GM18868 (cell line): ENCODE data around the gene LAMC3.

Experiments used
- ATAC-seq: cut with Tn5 transposase; IDR thresholded peaks from one replicate; pipeline ENCODE4 v1.9.1; 2021; ENCODE audit warnings: mild to moderate bottlenecking, moderate library complexity; ENCODE audit not compliant: unreplicated experiment

Gene LAMC3

DNA sequence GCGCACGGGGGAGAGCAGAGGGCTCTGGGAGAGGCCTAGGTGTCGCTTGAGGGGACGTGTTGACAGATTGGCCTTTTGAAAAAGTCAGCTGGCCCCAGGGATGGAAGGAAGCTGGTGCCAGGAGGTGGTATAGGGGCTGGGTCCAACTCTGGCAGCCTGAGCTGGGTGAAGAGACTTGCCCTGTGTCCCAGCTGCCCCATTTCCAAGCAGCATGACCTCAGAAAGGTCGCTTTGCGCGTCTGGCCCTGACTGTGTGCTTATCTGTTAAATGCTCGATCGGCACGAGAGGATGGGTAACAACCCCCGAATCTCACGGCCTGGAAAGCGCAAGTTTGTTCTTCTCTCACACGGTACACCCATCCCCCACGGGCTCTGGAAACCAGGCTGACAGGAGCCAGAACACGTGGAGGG is 31.2 kb upstream of the LAMC3 start:
- ATAC-seq, result no peak

DNA sequence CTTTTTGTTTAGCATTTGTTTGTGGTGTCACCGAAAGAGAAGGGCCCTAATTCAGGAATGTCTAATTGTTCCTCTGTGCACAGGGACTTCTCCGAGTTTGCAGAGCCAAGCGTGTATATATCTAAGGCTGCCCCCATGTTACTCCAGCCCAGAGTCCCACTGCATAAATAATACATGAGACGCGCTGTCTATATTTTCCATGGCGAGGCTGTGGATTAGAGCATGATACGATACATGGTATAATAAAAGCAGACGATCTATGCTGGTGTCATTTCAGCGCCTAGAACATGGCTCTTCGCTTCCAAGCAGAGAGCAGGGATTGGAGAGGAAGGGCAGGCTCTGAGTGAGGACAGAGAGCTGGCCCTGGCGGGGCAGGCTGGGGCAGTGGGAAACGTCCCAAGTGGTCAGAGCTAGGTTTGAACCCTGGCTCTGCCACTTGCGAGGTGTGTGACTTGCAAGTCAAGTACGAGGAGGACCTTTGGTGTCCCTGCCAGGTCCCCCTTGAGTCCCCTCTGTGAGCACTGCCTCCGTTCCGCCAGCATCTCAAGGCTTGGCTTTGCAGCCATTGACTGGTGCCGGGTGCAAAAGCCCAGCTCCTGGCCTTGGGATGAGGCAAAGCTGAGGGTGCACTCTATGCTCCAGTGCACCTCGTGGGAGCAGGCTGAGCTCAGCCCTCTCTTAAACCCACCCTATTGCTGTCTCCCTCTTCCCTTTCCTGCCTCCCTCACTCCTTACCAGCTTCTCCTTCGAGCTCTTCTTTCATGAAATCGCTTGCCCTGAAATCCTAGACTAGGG is 29.2 kb upstream of the LAMC3 start:
- no peak for ATAC-seq

- no peak for ATAC-seq
Observed at GRCh38 chr9:130980526-130980925, 28.4 kb upstream of the LAMC3 start.

GRCh38 chr9:130981002-130981755 is 27.8 kb upstream of the LAMC3 start:
- ATAC-seq, result no peak

GRCh38 chr9:130981756-130982137 is 27.2 kb upstream of the LAMC3 start:
- no peak for ATAC-seq

GRCh38 chr9:130982636-130983358 is 26.2 kb upstream of the LAMC3 start:
- ATAC-seq, result no peak

DNA sequence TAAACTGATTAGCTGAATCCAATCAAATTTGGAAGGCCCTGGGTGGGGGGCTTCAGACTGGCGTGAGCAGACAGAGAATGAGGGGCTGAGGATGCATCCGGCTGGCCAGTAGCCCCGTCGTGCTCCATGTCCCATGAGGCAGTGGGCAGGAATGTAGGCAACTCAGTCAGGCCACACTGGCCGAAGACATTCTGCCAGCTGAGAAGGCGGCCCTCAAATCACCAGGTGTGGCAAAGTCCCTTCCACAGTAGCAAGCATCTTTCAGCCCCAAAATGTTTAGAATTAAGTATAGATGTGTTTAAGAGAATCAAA is 25.7 kb upstream of the LAMC3 start:
- ATAC-seq, result no peak

- no peak for ATAC-seq
Observed at GRCh38 chr9:130983970-130984369, 25.0 kb upstream of the LAMC3 start.

GRCh38 chr9:130984521-130984920 is 24.5 kb upstream of the LAMC3 start:
- no peak for ATAC-seq

- ATAC-seq, result no peak
Observed at GRCh38 chr9:130985029-130985428, 23.9 kb upstream of the LAMC3 start.

- no peak for ATAC-seq
Observed at GRCh38 chr9:130985606-130986162, 23.3 kb upstream of the LAMC3 start.

GRCh38 chr9:130986356-130986965 is 22.5 kb upstream of the LAMC3 start:
- ATAC-seq, result no peak

DNA sequence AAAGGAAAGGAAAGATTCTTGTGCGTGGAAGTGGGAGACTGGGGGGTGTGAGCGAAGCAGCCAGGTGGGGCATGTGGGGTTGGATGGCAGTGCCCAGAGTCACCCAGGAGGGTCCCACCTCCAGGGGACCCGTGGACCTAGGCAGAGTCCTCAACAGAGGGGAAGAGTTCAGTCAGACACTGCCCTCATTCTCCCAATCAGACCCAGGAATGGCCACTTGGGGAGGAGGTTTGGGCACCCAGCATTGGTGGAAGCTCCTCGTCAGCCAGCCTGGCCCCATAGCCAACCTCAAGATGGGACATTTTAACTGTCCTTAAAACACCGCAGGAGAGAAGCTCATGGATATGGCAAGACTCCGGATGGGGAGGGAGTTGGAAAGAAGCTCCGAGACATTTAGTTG is 21.9 kb upstream of the LAMC3 start:
- ATAC-seq, result no peak

GRCh38 chr9:130987738-130988399 is 21.1 kb upstream of the LAMC3 start:
- ATAC-seq, result no peak

DNA sequence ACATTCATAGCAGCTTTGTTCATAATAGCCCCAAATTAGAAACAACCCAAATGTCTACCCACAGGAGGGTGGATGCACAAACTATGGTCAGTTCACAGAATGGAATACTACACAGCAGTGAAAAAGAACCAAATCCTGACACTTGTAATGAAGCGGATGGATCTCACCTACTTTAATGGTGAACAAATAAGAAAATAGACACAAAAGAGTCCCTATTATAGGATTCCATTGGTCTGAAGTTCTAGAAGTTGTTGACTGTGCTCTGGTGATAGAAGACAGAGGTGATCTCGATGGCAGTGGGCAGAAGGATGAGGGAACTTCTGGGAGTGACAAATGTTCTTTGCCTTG is 20.6 kb upstream of the LAMC3 start:
- no peak for ATAC-seq

DNA sequence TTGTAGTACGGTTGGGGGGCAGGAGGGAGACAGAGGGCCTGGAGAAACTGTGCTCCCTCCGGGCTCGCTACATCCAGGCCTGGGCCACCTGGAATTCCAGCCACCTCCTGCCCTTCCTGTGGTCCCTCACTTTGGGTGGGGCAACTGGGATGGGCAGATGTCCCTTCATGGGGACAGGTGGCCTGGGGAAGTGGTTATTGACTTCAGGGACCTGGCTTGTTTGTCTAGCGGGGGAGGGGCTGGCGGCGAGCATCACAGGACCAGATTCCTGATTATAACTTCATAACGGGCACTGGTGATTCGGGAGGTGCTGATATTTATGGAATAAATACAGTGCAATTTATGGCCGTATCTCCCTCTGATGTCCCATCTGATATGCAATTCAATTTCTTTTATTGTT is 20.1 kb upstream of the LAMC3 start:
- no peak for ATAC-seq

- no peak for ATAC-seq
Observed at GRCh38 chr9:130989391-130989790, 19.6 kb upstream of the LAMC3 start.

GRCh38 chr9:130989891-130990290 is 19.1 kb upstream of the LAMC3 start:
- no peak for ATAC-seq

- no peak for ATAC-seq
Observed at GRCh38 chr9:130990306-130990977, 18.5 kb upstream of the LAMC3 start.
